GM21381 (cell line): Measurements from ENCODE around the gene C1orf159.
"Not testable (repeated sequence)": the region's sequence is repeated elsewhere in the genome, so short reads cannot be mapped to it uniquely, and the experiment has no call there.

Source experiments
- ATAC-seq: cut with Tn5 transposase; IDR thresholded peaks from one replicate; pipeline ENCODE4 v1.9.1; 2021; ENCODE audit warnings: mild to moderate bottlenecking, moderate library complexity; ENCODE audit not compliant: unreplicated experiment

C1orf159 gene

GRCh38 chr1:1119272-1119890, 3.5 kb upstream of the C1orf159 start:
- no peak for ATAC-seq

- ATAC-seq: no peak
Observed at GRCh38 chr1:1118876-1119220, 3.0 kb upstream of the C1orf159 start.

GRCh38 chr1:1118011-1118875, 2.4 kb upstream of the C1orf159 start:
- no peak for ATAC-seq

GRCh38 chr1:1117469-1117831, 1.6 kb upstream of the C1orf159 start:
- no peak for ATAC-seq

- ATAC-seq: no peak
Observed at GRCh38 chr1:1116701-1117468, 996 bp upstream of the C1orf159 start.

- no peak for ATAC-seq
Observed at GRCh38 chr1:1115136-1115785, 628 bp downstream of the C1orf159 start.

GRCh38 chr1:1114431-1114830, 1.5 kb downstream of the C1orf159 start:
- no peak for ATAC-seq

- ATAC-seq: no peak
Observed at GRCh38 chr1:1112237-1112985, 3.5 kb downstream of the C1orf159 start.

GRCh38 chr1:1111516-1112236, 4.2 kb downstream of the C1orf159 start:
- no peak for ATAC-seq

GRCh38 chr1:1110561-1110971, 5.3 kb downstream of the C1orf159 start:
- ATAC-seq: no peak

GRCh38 chr1:1109743-1110142, 6.1 kb downstream of the C1orf159 start:
- no peak for ATAC-seq

GRCh38 chr1:1106510-1107221, 9.2 kb downstream of the C1orf159 start:
- no peak for ATAC-seq

GRCh38 chr1:1104152-1104551, 11.7 kb downstream of the C1orf159 start:
- not testable (repeated sequence) for ATAC-seq

- no peak for ATAC-seq
Observed at GRCh38 chr1:1101503-1101902, 14.4 kb downstream of the C1orf159 start.

GRCh38 chr1:1100296-1100695, 15.6 kb downstream of the C1orf159 start:
- ATAC-seq: no peak

- no peak for ATAC-seq
Observed at GRCh38 chr1:1099506-1100183, 16.2 kb downstream of the C1orf159 start.

- no peak for ATAC-seq
Observed at GRCh38 chr1:1098681-1099421, 17.0 kb downstream of the C1orf159 start.

- not testable (repeated sequence) for ATAC-seq
Observed at GRCh38 chr1:1096136-1096535, 19.8 kb downstream of the C1orf159 start.
